Endodermal cell (in vitro differentiated cells): ENCODE results near the gene LYST. TPM values are rescaled to one million over a fixed set of nuclear protein-coding genes. Genes with fewer than 3 reads are reported as not detected.

Experiments
- DNase-seq: peaks from one replicate; pipeline ENCODE4 v3.0.0-alpha.2; 2017
- H3K27ac ChIP-seq: 2 replicates; pipeline ENCODE4 v1.5.1; 2013; ENCODE audit warnings: mild to moderate bottlenecking, low read depth, low read length, moderate library complexity
- H3K27me3 ChIP-seq: 2 replicates; pipeline ENCODE4 v1.6.1; 2013; ENCODE audit warnings: mild to moderate bottlenecking, low read length, moderate library complexity; ENCODE audit not compliant: insufficient read depth, control insufficient read depth, poor library complexity, severe bottlenecking
- H3K36me3 ChIP-seq: 2 replicates; pipeline ENCODE4 v1.7.0; 2013; ENCODE audit warnings: mild to moderate bottlenecking, low read length, moderate library complexity; ENCODE audit not compliant: control insufficient read depth, insufficient read depth
- H3K4me1 ChIP-seq: one replicate; pipeline ENCODE4 v1.7.0; 2013; ENCODE audit warnings: low read length; ENCODE audit not compliant: control insufficient read depth, insufficient read depth
- H3K4me3 ChIP-seq: 2 replicates; pipeline ENCODE4 v1.5.1; 2013; ENCODE audit warnings: mild to moderate bottlenecking, low read length, moderate library complexity
- H3K9ac ChIP-seq: 2 replicates; pipeline ENCODE4 v1.6.1; 2013; ENCODE audit warnings: mild to moderate bottlenecking, low read length, moderate library complexity; ENCODE audit not compliant: poor library complexity, severe bottlenecking; ENCODE audit errors: extremely low read depth
- H3K9me3 ChIP-seq: 2 replicates; pipeline ENCODE4 v1.6.1; 2013; ENCODE audit warnings: mild to moderate bottlenecking, low read length, moderate library complexity; ENCODE audit not compliant: control insufficient read depth
- H3K27ac Mint-ChIP-seq: 2 replicates; pipeline ENCODE4 v1.8.0; 2020; ENCODE audit warnings: mixed read lengths
- H3K27me3 Mint-ChIP-seq: 2 replicates; pipeline ENCODE4 v1.8.0; 2021; ENCODE audit warnings: mild to moderate bottlenecking, mixed read lengths; ENCODE audit not compliant: insufficient read depth
- H3K36me3 Mint-ChIP-seq: 2 replicates; pipeline ENCODE4 v1.8.0; 2020; ENCODE audit warnings: low read depth, mixed read lengths
- H3K4me1 Mint-ChIP-seq: 2 replicates; pipeline ENCODE4 v1.8.0; 2020; ENCODE audit warnings: mixed read lengths
- H3K4me3 Mint-ChIP-seq: 2 replicates; pipeline ENCODE4 v1.8.0; 2020; ENCODE audit warnings: mild to moderate bottlenecking, moderate library complexity, mixed read lengths
- H3K9me3 Mint-ChIP-seq: 2 replicates; pipeline ENCODE4 v1.8.0; 2020; ENCODE audit warnings: mild to moderate bottlenecking, mixed read lengths
- WGBS, 2 experiments: methylation state at CpG; one replicate each; pipeline versions ENCODE4 v1.1.5 to v1.1.7; 2013; ENCODE audit warnings: missing lambda C conversion rate in 2 of 2, mixed read lengths in 1 of 2; ENCODE audit not compliant: insufficient coverage in 1 of 2, insufficient read length in 1 of 2; 5-methylcytosine and 5-hydroxymethylcytosine counted together
- total RNA-seq, 2 donors: library from RNA; stranded (reverse); fragmentation: NEBNext Ultra II Directional in 1 of 2; extraction: Animal tissue kit (Norgen Biotek cat#: 25700) in 1 of 2; gene quantifications; 2 replicates in 1 of 2; 3 replicates in 1 of 2; pipeline ENCODE4 v1.2.1, GENCODE V29; 2021
- TF ChIP-seq, protein P1 (sequence below): fragments of 200-600 bp; sonication (generic); conservative IDR thresholded peaks from 2 replicates; pipeline ENCODE4 v1.5.0; 2021; ENCODE audit warnings: antibody characterized with exemption, mild to moderate bottlenecking

The LYST gene
- total RNA-seq, 2 donors from 2014 or later = 2.5 to 6.8 TPM

- 88 to 97% methylated on average over 3 to 6 of the region's 6 CpGs for WGBS, 2 experiments
- no peaks in the 10 kb centered on the region for H3K9me3 Mint-ChIP-seq
- Histone ChIP-seq H3K36me3 (no peaks in the 10 kb centered on the region), H3K27me3 (no peaks in the 10 kb centered on the region), H3K27ac (no peak overlapping the region), H3K4me3 (no peak overlapping the region), H3K9me3 (no peaks in the 10 kb centered on the region), H3K4me1 (peaks cover 6% of the 10 kb centered on the region), H3K9ac (no peak overlapping the region)
- TF ChIP-seq, protein P1, sequence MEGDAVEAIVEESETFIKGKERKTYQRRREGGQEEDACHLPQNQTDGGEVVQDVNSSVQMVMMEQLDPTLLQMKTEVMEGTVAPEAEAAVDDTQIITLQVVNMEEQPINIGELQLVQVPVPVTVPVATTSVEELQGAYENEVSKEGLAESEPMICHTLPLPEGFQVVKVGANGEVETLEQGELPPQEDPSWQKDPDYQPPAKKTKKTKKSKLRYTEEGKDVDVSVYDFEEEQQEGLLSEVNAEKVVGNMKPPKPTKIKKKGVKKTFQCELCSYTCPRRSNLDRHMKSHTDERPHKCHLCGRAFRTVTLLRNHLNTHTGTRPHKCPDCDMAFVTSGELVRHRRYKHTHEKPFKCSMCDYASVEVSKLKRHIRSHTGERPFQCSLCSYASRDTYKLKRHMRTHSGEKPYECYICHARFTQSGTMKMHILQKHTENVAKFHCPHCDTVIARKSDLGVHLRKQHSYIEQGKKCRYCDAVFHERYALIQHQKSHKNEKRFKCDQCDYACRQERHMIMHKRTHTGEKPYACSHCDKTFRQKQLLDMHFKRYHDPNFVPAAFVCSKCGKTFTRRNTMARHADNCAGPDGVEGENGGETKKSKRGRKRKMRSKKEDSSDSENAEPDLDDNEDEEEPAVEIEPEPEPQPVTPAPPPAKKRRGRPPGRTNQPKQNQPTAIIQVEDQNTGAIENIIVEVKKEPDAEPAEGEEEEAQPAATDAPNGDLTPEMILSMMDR = no peak
- H3K36me3 Mint-ChIP-seq = no peaks in the 10 kb centered on the region
- peaks cover 11% of the 10 kb centered on the region for H3K4me1 Mint-ChIP-seq
- no peak for DNase-seq
- no peak overlapping the region for H3K4me3 Mint-ChIP-seq
- H3K27ac Mint-ChIP-seq = no peak overlapping the region
- H3K27me3 Mint-ChIP-seq = peaks cover 2% of the 10 kb centered on the region
Measured at GRCh38 chr1:235739631-235740030, 127.1 kb downstream of the LYST start.

- H3K4me1 ChIP-seq = peaks cover 6% of the 10 kb centered on the region
- no peak overlapping the region for H3K4me3 ChIP-seq
- H3K36me3 Mint-ChIP-seq = no peaks in the 10 kb centered on the region
- peaks cover 11% of the 10 kb centered on the region for H3K4me1 Mint-ChIP-seq
- WGBS, 2 experiments = 100% methylated on average over 1 of the region's 1 CpG; no CpG with 5 or more reads in 1 of the 2 experiments
- no peak overlapping the region for H3K9ac ChIP-seq
- no peak overlapping the region for H3K27ac Mint-ChIP-seq
- H3K9me3 Mint-ChIP-seq = no peaks in the 10 kb centered on the region
- H3K4me3 Mint-ChIP-seq = no peak overlapping the region
- TF ChIP-seq, protein P1 = no peak
- no peaks in the 10 kb centered on the region for H3K36me3 ChIP-seq
- no peak for DNase-seq
- H3K27me3 ChIP-seq = no peaks in the 10 kb centered on the region
- no peaks in the 10 kb centered on the region for H3K9me3 ChIP-seq
- peaks cover 2% of the 10 kb centered on the region for H3K27me3 Mint-ChIP-seq
- no peak overlapping the region for H3K27ac ChIP-seq
Measured at GRCh38 chr1:235739124-235739523, 127.6 kb downstream of the LYST start.

GRCh38 chr1:235737751-235738150 is 129.0 kb downstream of the LYST start:
- no peak overlapping the region for H3K4me3 ChIP-seq
- TF ChIP-seq, protein P1 = no peak
- WGBS, 2 experiments = 97 to 98% methylated on average over 11 to 13 of the region's 13 CpGs
- Mint-ChIP-seq H3K4me3 (no peak overlapping the region), H3K27me3 (peaks cover 2% of the 10 kb centered on the region), H3K9me3 (no peaks in the 10 kb centered on the region), H3K36me3 (no peaks in the 10 kb centered on the region), H3K27ac (no peak overlapping the region), H3K4me1 (peaks cover 5% of the 10 kb centered on the region)
- no peaks in the 10 kb centered on the region for H3K36me3 ChIP-seq
- H3K9me3 ChIP-seq = no peaks in the 10 kb centered on the region
- no peak overlapping the region for H3K27ac ChIP-seq
- no peaks in the 10 kb centered on the region for H3K27me3 ChIP-seq
- DNase-seq = no peak
- no peak overlapping the region for H3K9ac ChIP-seq
- no peaks in the 10 kb centered on the region for H3K4me1 ChIP-seq
